Adipose tissue (tissue), 3 donors: ENCODE measurements around the gene SEC24B. TPM values are rescaled to one million over a fixed set of nuclear protein-coding genes. Genes with fewer than 3 reads are reported as not detected.
"Not testable (repeated sequence)": the region's sequence is repeated elsewhere in the genome, so short reads cannot be mapped to it uniquely, and the experiment has no call there.

Source experiments
- H3K27ac ChIP-seq: one replicate; pipeline ENCODE4 v1.5.1; 2013; ENCODE audit warnings: low read depth, low read length
- WGBS, 3 donors: extraction: QIAGEN DNeasy Blood & Tissue Kit; methylation state at CpG; one replicate each; pipeline ENCODE4 v1.1.7; 2013; 5-methylcytosine and 5-hydroxymethylcytosine counted together
- polyA plus RNA-seq, 3 donors: library from polyadenylated mRNA; stranded (reverse); fragments of 200-250 nt; gene quantifications; one replicate each; pipeline ENCODE4 v1.2.3, GENCODE V29; 2013
- donor health status: healthy with polysubstance abuse.
- donor health status: Bipolar disorder and iron deficiency.
- donor health status: healthy.

SEC24B gene
- polyA plus RNA-seq, 3 donors = 9.7 to 13.5 (median 9.7) TPM

- H3K27ac ChIP-seq = no peak overlapping the region
- 55 to 58% (median 56%) methylated on average over 3 of the region's 3 CpGs for WGBS, 3 donors
Measured at GRCh38 chr4:109472343-109472761, 38.7 kb downstream of the SEC24B start.

- no peak overlapping the region for H3K27ac ChIP-seq
- 57 to 68% (median 62%) methylated on average over 1 of the region's 1 CpG for WGBS, 3 donors
Measured at GRCh38 chr4:109473824-109474223, 40.2 kb downstream of the SEC24B start.

- WGBS, 3 donors = 52 to 86% (median 84%) methylated on average over 1 of the region's 1 CpG
- H3K27ac ChIP-seq = no peak overlapping the region
Measured at GRCh38 chr4:109486007-109486406, 52.4 kb downstream of the SEC24B start.

GRCh38 chr4:109494563-109494962 lies 60.9 kb downstream of the SEC24B start:
- 95 to 96% (median 95%) methylated on average over 3 of the region's 3 CpGs for WGBS, 3 donors
- no peak overlapping the region for H3K27ac ChIP-seq

GRCh38 chr4:109495514-109495913 lies 61.9 kb downstream of the SEC24B start:
- H3K27ac ChIP-seq = no peak overlapping the region
- WGBS, 3 donors = 85 to 98% (median 96%) methylated on average over 7 of the region's 7 CpGs

GRCh38 chr4:109496875-109497274 lies 63.3 kb downstream of the SEC24B start:
- 90 to 98% (median 91%) methylated on average over 2 of the region's 2 CpGs for WGBS, 3 donors
- H3K27ac ChIP-seq = no peak overlapping the region

- no peak overlapping the region for H3K27ac ChIP-seq
Measured at GRCh38 chr4:109497511-109497910, 63.9 kb downstream of the SEC24B start.

GRCh38 chr4:109499513-109499912 lies 65.9 kb downstream of the SEC24B start:
- 91 to 93% (median 92%) methylated on average over 2 of the region's 2 CpGs for WGBS, 3 donors
- H3K27ac ChIP-seq = no peak overlapping the region

- no peak overlapping the region for H3K27ac ChIP-seq
Measured at GRCh38 chr4:109506890-109507289, 73.3 kb downstream of the SEC24B start.

GRCh38 chr4:109510687-109511086 lies 77.1 kb downstream of the SEC24B start:
- H3K27ac ChIP-seq = no peak overlapping the region
- 40 to 79% (median 75%) methylated on average over 2 of the region's 2 CpGs for WGBS, 3 donors

GRCh38 chr4:109511414-109511813 lies 77.8 kb downstream of the SEC24B start:
- no peak overlapping the region for H3K27ac ChIP-seq
- WGBS, 3 donors = 29 to 71% (median 68%) methylated on average over 2 of the region's 2 CpGs

- not testable (repeated sequence) for H3K27ac ChIP-seq
- WGBS, 3 donors = 87 to 97% (median 97%) methylated on average over 12 of the region's 12 CpGs
Measured at GRCh38 chr4:109513368-109513767, 79.8 kb downstream of the SEC24B start.

GRCh38 chr4:109532182-109532581 lies 98.6 kb downstream of the SEC24B start:
- H3K27ac ChIP-seq = no peak overlapping the region

- H3K27ac ChIP-seq = no peak overlapping the region
- 94 to 97% (median 96%) methylated on average over 1 of the region's 1 CpG for WGBS, 3 donors
Measured at GRCh38 chr4:109545401-109545800, 111.8 kb downstream of the SEC24B start.

- H3K27ac ChIP-seq = no peak overlapping the region
- WGBS, 3 donors = 86 to 89% (median 88%) methylated on average over 5 of the region's 5 CpGs
Measured at GRCh38 chr4:109547394-109547793, 113.8 kb downstream of the SEC24B start.

- 42 to 93% (median 43%) methylated on average over 2 of the region's 2 CpGs for WGBS, 3 donors
- H3K27ac ChIP-seq = no peak overlapping the region
Measured at GRCh38 chr4:109548655-109549054, 115.0 kb downstream of the SEC24B start.

- WGBS, 3 donors = 86 to 90% (median 87%) methylated on average over 6 of the region's 6 CpGs
- no peak overlapping the region for H3K27ac ChIP-seq
Measured at GRCh38 chr4:109552237-109552636, 118.6 kb downstream of the SEC24B start.

- WGBS, 3 donors = 97 to 100% (median 98%) methylated on average over 2 of the region's 2 CpGs
- H3K27ac ChIP-seq = no peak overlapping the region
Measured at GRCh38 chr4:109553130-109553529, 119.5 kb downstream of the SEC24B start.

GRCh38 chr4:109554971-109555370 lies 121.4 kb downstream of the SEC24B start:
- WGBS, 3 donors = 87 to 91% (median 90%) methylated on average over 3 of the region's 3 CpGs
- no peak overlapping the region for H3K27ac ChIP-seq

- 96 to 98% (median 97%) methylated on average over 17 to 28 of the region's 28 CpGs for WGBS, 3 donors
- H3K27ac ChIP-seq = no peak overlapping the region
Measured at GRCh38 chr4:109557433-109557832, 123.8 kb downstream of the SEC24B start.

GRCh38 chr4:109558095-109558494 lies 124.5 kb downstream of the SEC24B start:
- H3K27ac ChIP-seq = not testable (repeated sequence)
- WGBS, 3 donors = 85 to 97% (median 96%) methylated on average over 6 of the region's 6 CpGs
